Vagina (tissue), 2 donors: Measurements from ENCODE around the gene C1orf21. TPM values are rescaled to one million over a fixed set of nuclear protein-coding genes. Genes with fewer than 3 reads are reported as not detected.
A peak's percentile ranks its signal among the peaks of the same experiment; 100 is the strongest.

ENCODE experiments used
- DNase-seq, 2 donors: peaks; one replicate each; pipeline ENCODE4 v3.0.0-alpha.2; 2017; ENCODE audit errors: extremely low spot score in 2 of 2
- H3K27ac ChIP-seq: fragments of 200-600 bp; sonication (generic); one replicate; pipeline ENCODE4 v1.5.1; 2019
- H3K27me3 ChIP-seq: fragments of 200-600 bp; sonication (generic); one replicate; pipeline ENCODE4 v1.5.1; 2019
- H3K36me3 ChIP-seq, 2 donors: fragments of 200-600 bp; sonication (generic); one replicate each; pipeline ENCODE4 v1.5.1; 2017 to 2019
- H3K4me1 ChIP-seq: fragments of 200-600 bp; sonication (generic); one replicate; pipeline ENCODE4 v1.5.1; 2019
- H3K4me3 ChIP-seq, 2 donors: fragments of 200-600 bp; sonication (generic); 1 replicate in 1 of 2; 2 replicates in 1 of 2; pipeline ENCODE4 v1.5.1; 2016 to 2019
- H3K9me3 ChIP-seq: fragments of 200-600 bp; sonication (generic); one replicate; pipeline ENCODE4 v1.5.1; 2019
- CTCF ChIP-seq, 3 experiments: fragments of 450-650 bp in 2 of 3; fragments of 200-600 bp in 1 of 3; sonication (generic) in 1 of 3; IDR thresholded peaks; one replicate each; pipeline ENCODE4 v1.5.1; 2017 to 2019; ENCODE audit warnings: antibody characterized with exemption in 3 of 3, mild to moderate bottlenecking in 2 of 3, moderate library complexity in 2 of 3
- POLR2A ChIP-seq, 2 donors: fragments of 450-650 bp; IDR thresholded peaks; one replicate each; pipeline ENCODE4 v1.6.1; 2017; ENCODE audit warnings: antibody characterized with exemption in 2 of 2, mild to moderate bottlenecking in 2 of 2, moderate library complexity in 2 of 2
- POLR2AphosphoS5 ChIP-seq, 2 donors: sonication (generic); formaldehyde crosslinking; IDR thresholded peaks; one replicate each; pipeline ENCODE4 v1.9.0; 2017; ENCODE audit warnings: antibody characterized with exemption in 2 of 2, mild to moderate bottlenecking in 2 of 2, low read depth in 1 of 2; ENCODE audit not compliant: insufficient read depth in 1 of 2
- intact Hi-C: fragments of 100-400 bp; cut with DNase I; formaldehyde crosslinking; loops from one replicate; pipeline ENCODE4 v1.15.1; 2023
- total RNA-seq: library from RNA; depleted of rRNA; stranded (reverse); fragments of >200 nt; gene quantifications from one replicate; pipeline ENCODE4 v1.2.3, GENCODE V29; 2016

C1orf21 gene
- total RNA-seq, 1 donor from 2014 or later, result 24.1 TPM

DNA sequence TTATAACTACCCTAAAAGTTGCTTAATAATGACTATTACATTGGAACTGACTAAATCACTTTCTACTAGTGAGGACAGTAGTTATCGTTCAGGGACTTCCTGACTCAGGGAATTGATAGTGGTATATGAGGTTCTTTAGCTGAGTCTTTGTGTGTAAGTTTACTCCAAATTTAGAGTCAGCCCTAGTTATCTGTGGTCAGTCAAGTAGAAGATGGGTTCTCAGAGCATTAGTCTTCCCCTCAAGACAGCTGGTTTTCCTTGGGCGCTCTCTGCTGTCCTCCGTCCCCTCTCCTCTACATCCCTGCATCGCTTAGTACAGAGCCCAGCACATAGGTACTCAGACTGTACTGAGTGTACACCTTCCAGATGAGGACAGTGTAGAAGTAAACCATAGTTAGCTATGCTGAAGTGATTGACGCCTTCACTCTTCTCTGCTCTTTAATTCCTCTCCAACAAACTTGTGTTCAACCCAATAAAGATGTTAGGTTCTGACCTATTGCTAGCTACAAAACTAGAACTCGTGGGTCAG is 116.5 kb downstream of the C1orf21 start:
- DNase-seq, result no peak
- Histone ChIP-seq H3K4me3 (no peak overlapping the region), H3K36me3 (no peaks in the 10 kb centered on the region), H3K27ac (no peak overlapping the region), H3K9me3 (no peaks in the 10 kb centered on the region), H3K4me1 (peaks cover 65% of the 10 kb centered on the region), H3K27me3 (no peaks in the 10 kb centered on the region)
- intact Hi-C loops, result no loop called here
- TF ChIP-seq POLR2AphosphoS5 (IDR thresholded peaks at IDR 0.05; ENCODE audit: insufficient read depth in 1 of 2, low read depth in 1 of 2) (no peak), POLR2A (IDR thresholded peaks at IDR 0.05) (no peak), CTCF (IDR thresholded peaks at IDR 0.05) (no peak)

DNA sequence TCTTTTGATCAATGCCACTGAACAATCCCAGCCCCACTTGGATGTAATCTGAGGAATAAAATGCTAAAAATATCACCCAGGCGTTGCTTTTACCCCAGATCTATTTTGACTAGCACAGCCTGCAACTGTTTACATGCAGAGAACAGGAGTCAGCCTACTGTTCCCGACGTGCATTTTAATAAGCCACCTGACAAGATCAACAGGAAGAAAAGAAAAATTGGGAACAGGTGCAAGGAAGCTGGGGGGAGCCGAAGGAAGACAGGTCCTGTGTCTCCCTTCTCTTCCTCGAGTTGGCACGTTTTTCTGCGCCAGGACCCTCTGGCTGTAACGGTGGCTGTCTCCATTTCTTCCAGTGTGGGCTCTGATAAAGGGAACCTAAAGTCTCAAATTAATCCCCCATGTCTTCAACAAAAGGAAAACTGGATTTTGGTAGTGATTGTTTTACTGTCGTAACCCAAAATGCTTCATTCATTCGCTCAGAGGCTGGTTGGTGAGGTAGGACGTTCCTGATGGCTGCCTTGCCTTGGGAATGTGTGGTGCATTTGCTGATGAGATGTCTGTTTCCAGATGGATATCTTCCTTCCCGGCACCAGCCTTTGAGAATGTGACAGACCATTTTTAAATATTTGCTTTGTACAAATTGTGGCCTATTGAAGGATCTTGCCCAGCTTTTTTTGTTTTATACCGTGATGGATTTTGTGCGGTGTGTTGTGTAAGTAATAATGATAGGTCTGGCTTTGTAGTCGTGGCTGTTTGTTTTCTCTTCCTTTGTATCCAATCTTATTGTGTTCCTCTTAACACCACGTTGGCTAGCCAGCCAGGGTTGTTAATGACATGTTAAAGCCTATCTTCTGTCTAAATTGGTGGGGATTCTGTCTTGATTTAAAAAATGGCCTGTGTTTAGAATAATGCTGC is 117.5 kb downstream of the C1orf21 start:
- Histone ChIP-seq H3K27me3 (no peaks in the 10 kb centered on the region), H3K9me3 (no peaks in the 10 kb centered on the region), H3K4me3 (no peak overlapping the region), H3K36me3 (no peaks in the 10 kb centered on the region), H3K27ac (no peak overlapping the region), H3K4me1 (peaks cover 63% of the 10 kb centered on the region)
- no peak for DNase-seq
- intact Hi-C loops, result no loop called here
- no peak for TF ChIP-seq POLR2A (IDR thresholded peaks at IDR 0.05)
- no peak for TF ChIP-seq CTCF (IDR thresholded peaks at IDR 0.05)
- no peak for TF ChIP-seq POLR2AphosphoS5 (IDR thresholded peaks at IDR 0.05; ENCODE audit: insufficient read depth in 1 of 2, low read depth in 1 of 2)

GRCh38 chr1:184504955-184505338 is 118.1 kb downstream of the C1orf21 start:
- TF ChIP-seq CTCF (IDR thresholded peaks at IDR 0.05) (no peak), POLR2AphosphoS5 (IDR thresholded peaks at IDR 0.05; ENCODE audit: insufficient read depth in 1 of 2, low read depth in 1 of 2) (no peak), POLR2A (IDR thresholded peaks at IDR 0.05) (no peak)
- no peak overlapping the region for H3K4me3 ChIP-seq
- peaks cover 58% of the 10 kb centered on the region for H3K4me1 ChIP-seq
- no peak overlapping the region for H3K27ac ChIP-seq
- intact Hi-C loops, result no loop called here
- no peaks in the 10 kb centered on the region for H3K36me3 ChIP-seq
- DNase-seq, result no peak
- no peaks in the 10 kb centered on the region for H3K9me3 ChIP-seq
- no peaks in the 10 kb centered on the region for H3K27me3 ChIP-seq

- no peaks in the 10 kb centered on the region for H3K27me3 ChIP-seq
- no peak overlapping the region for H3K4me3 ChIP-seq
- peaks cover 47% of the 10 kb centered on the region for H3K4me1 ChIP-seq
- H3K36me3 ChIP-seq, result no peaks in the 10 kb centered on the region
- H3K9me3 ChIP-seq, result no peaks in the 10 kb centered on the region
- H3K27ac ChIP-seq, result no peak overlapping the region
- no peak for TF ChIP-seq POLR2A (IDR thresholded peaks at IDR 0.05)
- no peak for TF ChIP-seq POLR2AphosphoS5 (IDR thresholded peaks at IDR 0.05; ENCODE audit: insufficient read depth in 1 of 2, low read depth in 1 of 2)
- TF ChIP-seq CTCF (IDR thresholded peaks at IDR 0.05), result no peak
- DNase-seq, result no peak
- intact Hi-C loops, result no loop called here
Measured at GRCh38 chr1:184506481-184506880, 119.7 kb downstream of the C1orf21 start.

GRCh38 chr1:184507165-184507564 is 120.3 kb downstream of the C1orf21 start:
- no peak for DNase-seq
- Histone ChIP-seq H3K27me3 (no peaks in the 10 kb centered on the region), H3K4me3 (no peak overlapping the region), H3K36me3 (no peaks in the 10 kb centered on the region), H3K4me1 (peaks cover 47% of the 10 kb centered on the region), H3K27ac (peak overlapping the region; percentile 49), H3K9me3 (no peaks in the 10 kb centered on the region)
- intact Hi-C loops, result no loop called here
- TF ChIP-seq POLR2AphosphoS5 (IDR thresholded peaks at IDR 0.05; ENCODE audit: insufficient read depth in 1 of 2, low read depth in 1 of 2) (no peak), POLR2A (IDR thresholded peaks at IDR 0.05) (no peak), CTCF (IDR thresholded peaks at IDR 0.05) (no peak)
